Globus pallidus (tissue), 1 donor: ENCODE measurements around the gene CEACAM16.
A peak's percentile ranks its signal among the peaks of the same experiment; 100 is the strongest.
"Not testable (repeated sequence)": the region's sequence is repeated elsewhere in the genome, so short reads cannot be mapped to it uniquely, and the experiment has no call there.

Experiments used
- DNase-seq: peaks from one replicate; pipeline ENCODE4 v3.0.0-alpha.2; 2015; ENCODE audit warnings: low spot score

CEACAM16 gene

DNA sequence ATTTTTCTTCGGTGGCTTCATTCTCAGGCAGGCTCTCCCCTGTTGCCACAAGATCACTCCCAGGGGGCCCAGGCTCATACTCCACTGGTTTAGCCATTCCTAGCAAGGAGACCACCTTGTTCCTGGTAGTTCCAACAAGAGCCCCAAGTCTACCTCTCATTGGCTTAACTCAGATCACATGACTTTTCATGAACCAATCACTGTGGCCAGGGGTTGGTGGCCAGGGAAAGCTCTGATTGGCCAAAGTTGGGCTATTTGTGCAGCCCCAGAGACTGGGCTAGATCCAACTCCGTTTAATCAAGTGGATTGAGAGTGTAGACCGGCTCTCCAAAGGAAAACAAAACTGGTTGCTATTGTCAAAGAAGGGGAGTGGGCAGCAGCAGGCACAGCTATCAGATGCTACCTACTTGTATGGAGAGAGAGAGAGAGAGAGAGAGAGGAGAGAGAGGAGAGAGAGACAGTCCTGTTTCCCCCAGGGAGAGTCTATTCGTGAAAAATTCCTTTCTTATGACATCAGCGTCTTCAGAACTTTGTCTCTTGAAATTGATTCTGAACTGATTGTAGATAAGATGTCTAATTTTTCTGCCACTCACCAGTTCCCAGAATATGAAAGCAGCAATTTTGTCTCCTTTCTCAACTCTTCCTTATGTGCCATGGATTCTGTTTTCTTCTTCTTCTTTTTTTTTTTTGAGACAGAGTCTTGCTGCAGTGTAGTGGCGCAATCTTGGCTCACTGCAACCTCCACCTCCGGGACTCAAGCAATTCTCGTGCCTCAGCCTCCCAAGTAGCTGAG lies 21.7 kb upstream of the CEACAM16 start:
- DNase-seq = no peak

DNA sequence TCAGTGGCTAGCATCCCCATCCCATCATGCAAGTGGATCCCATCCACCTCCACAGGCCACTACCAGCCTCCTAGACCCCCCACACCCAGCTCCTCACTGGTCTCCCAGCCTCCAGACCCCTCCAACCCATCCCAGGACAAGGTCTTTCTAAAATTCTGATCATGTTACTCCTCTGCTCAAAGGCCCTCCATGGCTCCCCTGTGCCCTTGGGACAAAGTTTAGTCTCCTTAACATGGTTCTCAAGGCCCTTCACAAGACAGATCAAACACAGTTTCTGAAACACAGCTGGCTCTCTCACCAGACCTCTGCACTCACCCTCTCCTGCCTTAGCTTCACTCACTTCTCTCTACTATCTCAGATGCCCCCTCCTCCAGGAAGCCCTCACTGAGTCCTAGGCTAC lies 18.4 kb upstream of the CEACAM16 start:
- no peak for DNase-seq

DNA sequence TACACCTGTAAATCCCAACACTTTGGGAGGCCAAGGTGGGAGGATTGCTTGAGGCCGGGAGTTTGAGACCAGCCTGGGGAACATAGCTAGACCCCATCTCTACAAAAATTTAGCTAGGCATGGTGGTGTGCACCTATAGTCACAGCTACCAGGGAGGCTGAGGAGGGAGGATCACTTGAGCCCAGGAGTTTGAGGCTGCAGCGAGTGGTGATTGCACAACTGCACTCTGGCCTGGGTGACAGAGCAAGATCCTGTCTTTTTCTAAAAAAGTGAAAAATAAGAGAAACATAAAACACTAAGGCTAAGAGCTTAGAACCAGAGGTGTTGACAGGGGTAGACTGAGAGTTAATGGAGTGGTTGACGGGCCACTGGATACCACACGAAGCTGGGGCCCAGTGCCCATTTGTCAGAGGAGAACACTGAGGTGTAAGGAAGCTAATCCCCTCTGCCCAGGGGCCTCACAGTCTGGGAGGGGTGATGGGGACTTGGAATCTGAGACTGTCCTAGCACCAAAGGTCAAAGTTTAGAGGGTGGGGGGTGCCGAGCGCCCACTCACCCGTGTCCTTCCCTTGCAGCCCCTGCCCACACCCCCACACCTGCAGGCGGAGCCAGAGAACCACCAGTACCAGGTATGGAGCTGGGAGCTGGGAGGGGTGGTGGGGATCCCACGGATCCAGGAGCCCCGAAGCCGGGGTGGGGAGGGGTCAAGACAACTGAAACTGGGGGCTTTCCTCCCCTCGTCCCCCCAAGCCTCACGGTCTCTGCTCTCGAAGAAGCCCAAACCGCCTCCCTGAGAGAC lies 16.8 kb upstream of the CEACAM16 start:
- DNase-seq = no peak

DNA sequence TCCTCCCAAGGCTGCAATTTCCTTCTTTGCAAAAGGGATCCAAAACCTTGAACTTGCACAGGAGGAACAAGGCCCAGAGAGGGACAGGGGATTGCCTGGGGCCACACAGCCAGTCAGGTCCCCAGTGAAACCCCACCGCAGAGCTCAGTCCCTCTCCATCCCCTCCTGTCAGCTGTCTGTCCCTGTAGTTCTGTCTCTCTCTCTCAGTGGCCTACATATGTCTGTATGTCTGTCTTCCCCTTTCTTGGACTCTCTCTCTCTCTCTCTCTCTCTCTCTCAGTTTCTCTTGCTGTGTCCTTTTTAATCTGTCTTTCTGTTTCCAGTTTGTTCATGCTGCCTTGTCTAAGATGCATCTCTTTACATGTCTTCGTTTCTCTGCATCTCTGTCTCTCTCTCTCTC lies 16.1 kb upstream of the CEACAM16 start:
- DNase-seq = no peak

DNA sequence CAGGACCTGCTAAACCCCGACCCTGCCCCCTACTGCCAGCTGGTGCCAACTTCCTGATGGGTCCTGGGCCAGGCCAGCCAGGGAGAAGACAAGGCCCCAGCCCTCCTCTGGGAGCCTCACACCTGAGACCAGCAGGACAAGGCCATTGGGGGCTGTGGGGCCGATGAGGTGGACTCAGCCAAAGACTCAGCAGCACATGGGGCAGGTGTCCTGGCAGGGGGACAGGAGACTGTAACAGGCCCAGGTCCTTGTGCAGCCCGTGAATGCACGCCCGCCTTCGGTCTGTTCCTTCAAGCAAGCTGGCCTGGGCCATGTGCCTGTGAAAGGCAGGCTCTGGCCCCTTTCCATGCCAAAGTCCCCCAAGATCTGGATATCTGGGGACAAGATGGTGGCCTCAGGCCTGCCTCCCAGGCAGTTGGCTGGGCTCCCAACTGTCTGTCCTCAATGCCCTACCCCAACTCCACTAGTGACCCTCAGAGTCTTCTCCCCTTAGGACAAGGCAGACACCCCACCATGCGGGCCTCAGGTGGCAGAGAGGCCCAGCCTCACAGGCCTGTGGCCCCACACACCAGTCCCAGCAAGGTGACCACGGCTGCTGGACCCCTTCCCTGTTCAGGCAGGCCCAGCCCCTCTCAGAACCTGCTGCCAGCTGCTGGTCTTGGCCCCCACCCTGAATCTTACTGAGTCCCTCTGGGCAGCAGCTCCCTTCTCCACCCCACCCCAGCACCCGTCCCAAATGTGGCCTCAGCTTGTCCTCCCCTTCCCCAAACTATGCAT lies 15.3 kb upstream of the CEACAM16 start:
- no peak for DNase-seq

DNA sequence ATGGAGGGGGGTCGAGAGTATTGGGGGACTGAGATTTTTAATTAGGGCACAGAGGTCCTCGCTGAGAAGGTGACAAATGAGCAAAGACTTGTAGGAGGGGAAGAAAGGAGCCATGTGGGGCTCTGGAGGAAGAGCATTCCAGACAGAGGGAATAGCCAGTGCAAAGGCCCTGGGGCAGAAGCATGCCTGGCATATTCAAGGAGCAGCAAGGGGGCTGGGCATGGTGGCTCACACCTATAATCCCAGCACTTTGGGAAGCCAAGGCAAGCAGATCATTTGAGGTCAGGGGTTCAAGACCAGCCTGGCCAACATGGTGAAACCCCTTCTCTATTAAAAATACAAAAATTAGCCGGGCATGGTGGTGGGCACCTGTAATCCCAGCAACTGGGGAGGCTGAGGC lies 14.6 kb upstream of the CEACAM16 start:
- not testable (repeated sequence) for DNase-seq

DNA sequence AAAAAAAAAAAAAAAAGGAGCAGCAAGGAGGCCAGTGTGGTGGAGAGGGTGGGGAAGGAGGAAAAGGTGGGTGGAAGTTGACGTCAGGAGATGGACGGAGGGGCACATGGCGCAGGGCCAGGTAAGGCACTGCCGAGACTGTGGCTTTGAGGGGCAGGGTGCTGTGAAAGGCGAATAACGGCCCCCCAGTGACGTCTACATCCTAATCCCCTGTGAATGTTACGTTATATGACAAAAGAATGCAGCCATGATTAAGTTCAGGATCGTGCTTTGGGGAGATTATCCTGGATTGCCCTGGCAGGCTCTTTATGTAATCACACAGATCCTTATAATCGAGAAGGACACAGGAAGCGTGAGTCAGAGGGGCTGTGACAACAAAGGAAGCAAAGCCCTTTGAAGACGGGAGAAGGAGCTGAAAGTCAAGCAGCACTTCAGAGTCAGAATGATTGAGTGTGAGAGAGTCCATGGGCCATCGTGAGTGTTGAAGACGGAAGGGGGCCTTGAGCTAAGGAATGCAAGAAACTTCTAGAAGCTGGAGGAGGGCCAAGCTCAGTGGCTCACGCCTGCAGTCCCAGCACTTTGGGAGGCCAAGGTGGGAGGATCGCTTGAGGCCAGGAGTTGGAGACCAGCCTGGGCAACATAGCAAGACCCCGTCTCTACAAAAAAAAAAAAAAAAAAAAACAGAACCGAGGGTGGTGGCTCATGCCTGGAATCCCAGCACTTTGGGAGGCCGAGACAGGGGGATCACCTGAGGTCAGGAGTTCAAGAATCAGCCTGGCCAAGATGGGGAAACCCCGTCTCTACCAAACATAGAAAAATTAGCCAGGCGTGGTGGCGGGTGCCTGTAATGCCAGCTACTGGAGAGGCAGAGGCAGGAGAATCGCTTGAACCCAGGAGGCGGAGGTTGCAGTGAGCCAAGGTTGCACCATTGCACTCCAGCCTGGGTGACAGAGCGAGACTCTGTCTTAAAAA lies 13.8 kb upstream of the CEACAM16 start:
- no peak for DNase-seq

DNA sequence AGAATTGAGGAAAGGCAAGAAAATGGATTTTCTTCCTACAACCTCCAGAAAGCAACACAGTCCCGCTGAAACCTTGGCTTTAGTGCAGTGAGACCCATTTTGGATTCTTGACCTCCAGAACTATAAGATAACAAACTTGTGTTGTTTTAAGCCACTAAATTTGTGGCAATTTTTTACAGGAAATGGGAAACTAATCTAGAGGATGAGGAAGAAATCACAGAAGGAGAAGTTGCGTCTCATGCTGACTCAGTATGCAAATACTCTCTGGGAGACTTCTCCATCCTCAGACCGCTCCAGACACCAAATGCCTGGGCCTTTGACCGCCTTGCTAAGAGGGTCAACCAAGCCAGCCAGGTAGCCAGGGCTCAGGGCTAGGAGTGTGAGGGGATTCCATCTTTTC lies 13.1 kb upstream of the CEACAM16 start:
- DNase-seq = peak; percentile 3

DNA sequence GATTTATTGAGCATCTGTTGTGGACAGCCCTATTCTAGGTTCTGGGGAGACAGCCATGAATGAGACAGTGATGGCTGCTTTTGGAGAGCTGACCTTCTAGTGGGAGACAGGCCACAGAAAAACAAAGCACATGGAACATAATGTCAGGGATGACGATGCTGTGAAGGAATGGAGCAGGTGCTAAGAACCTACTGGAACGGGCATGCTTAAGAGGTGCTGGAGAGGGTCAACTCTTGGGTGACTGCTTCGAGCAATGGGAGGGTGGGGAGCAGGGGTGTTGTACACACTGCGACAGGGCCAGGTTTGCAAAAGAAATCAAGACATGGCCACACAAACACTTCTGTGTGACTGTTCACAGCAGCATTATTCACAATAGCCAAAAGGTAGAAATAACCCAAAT lies 12.1 kb upstream of the CEACAM16 start:
- no peak for DNase-seq

DNA sequence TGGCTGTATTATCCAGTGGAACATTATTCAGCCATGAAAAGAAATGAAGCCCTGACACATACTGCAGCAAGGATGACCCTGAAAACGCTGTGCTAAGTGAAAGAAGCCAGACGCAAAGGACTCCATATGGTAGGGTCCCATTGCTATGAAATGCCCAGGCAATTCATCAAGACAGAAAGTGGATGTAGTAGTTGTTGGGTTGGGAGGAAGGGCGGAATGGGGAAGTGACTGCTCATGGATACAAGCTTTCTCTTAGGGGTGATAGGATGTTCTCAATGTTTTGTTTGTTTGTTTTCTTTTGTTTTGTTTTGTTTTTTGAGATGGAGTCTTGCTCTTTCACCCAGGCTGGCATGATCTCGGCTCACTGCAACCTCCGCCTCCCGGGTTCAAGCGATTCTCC lies 11.1 kb upstream of the CEACAM16 start:
- DNase-seq = no peak

DNA sequence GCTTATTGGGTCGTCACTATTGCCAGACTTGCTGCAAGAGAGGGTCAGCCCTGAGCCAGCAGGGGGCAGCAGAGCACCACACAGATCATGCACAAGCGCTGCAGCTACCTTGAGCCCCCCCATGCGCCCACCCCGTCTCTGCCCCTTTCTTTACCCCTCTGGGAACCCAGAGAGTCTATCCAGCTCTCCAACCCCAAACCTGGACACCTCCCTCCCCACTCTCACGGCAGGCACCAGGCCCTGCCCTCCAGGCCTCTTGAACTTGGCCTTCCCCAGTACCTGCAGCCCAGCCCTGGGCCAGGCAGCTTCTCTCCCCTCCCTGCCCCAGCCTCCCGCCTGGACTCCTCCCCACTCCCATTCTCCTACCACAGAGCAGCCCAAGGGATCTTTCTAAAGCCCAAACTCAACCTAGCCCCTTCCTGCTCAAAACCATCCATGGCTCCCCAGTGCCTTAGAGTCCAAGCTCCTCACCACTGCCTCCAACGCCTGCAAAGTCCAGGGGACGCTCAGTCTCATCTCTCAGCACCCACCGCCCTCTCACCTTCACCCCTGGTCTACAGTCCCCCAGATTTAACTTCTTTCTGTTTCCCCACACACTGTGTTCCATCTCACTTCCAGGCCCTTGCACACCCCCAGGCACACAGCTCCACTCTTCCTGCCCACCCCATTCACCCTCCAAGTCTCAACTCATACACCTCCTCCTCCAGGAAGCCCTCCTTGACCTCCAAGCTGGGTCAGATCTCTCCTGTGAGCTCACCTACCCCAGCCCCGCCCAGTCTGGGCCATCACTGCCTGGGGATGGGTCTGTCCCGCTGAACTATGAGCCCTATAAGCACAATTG lies 9.4 kb upstream of the CEACAM16 start:
- DNase-seq = peak; percentile 31

DNA sequence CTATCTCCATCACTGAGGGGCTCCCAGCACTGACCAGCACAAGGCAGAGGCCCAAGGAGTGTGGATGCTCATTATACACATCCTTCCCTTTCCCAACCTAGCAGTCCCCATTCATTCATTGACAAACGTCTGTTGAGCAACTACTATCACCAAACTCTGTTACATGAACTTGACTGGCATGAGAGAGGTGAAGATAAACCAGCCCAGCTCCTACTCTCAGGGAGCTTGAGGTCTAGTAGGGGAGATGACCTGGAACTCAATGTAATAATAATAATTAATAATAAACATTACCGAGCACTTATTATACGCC lies 8.9 kb upstream of the CEACAM16 start:
- DNase-seq = no peak

DNA sequence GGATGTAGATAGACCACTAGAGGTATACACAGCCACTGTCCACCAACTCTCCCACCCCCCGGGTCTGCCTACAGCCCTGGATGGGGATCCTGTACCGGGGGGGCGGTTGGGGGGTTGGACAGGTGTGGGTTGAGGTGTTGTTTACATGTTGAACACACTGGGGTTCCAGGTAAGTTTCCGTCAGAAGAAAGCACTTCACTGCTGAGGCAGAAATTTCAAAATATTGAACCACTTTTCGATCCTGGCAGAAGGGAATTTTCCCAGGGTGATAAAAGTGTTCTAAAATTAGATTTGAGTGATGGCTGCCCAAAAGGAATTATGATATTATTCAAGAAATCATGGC lies 6.6 kb upstream of the CEACAM16 start:
- DNase-seq = no peak

DNA sequence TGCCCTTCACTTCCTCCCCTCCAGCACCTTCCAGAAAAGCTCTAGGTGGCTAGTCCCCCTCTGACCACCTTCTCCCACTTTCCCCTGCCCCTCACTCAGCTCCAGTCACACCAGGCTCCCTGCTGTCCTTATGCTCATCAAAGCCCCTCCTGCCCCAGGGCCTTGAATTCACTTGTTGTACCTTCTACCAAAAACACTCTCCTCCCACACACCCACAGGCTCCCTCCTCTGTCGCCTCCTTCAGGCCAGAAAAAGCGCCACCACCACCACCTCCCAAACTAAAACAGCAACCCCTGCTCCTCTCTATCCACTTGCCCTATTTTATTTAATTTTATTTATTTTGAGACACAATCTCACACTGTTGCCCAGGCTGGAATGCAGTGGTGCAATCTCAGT lies 4.8 kb upstream of the CEACAM16 start:
- no peak for DNase-seq

DNA sequence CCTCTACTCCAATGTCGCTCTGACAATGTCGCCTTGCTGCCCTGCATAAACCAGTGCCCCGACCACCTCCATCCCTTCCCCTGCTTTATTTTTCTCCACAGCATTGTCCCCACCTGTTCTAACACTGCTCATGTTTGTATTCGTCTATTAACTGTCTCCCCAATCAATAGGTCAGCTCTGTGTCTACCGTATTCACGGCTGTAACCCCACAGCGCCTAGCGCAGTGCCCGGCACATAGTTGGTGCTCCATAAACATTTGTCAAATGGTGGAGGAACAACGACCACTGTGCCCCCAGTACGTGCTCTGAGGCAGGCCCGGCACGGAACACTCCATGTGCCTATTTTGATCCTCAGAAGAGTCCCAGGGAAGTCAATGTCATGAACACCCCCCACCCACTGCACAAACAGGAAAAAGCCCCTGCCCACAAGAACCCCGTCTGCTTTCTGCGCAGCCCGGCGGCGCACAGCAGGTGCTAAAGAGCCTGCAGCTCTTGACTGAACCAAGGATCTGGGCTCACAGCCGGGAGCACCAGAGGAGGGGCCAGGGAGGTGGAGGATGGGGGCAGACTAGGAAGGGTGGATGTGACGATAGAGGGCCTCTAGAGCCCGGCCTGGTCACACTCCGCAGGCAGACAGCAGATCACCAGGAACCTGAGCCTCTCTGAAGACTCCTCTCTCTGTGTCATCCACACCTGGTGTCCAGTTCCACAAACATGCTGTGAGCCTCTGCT lies 1.8 kb upstream of the CEACAM16 start:
- no peak for DNase-seq

DNA sequence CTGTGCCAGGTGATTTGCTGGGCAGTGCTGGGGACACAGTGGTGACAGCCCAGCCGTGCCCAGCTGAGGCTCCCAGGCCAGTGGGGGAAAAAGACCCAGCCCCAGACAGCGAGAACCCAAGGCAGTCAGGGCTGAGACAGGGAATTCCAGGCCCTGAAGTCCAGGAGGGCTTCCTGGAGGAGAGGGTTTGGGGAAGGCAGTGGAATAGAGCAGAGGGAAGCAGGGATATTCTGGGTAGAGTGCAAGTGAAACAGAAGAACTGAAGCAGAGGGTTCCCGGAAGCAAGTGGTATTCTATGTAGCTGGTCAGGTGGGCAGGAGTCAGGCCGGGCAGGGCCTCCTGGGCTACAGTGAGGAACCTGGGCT lies 1.3 kb upstream of the CEACAM16 start:
- no peak for DNase-seq

DNA sequence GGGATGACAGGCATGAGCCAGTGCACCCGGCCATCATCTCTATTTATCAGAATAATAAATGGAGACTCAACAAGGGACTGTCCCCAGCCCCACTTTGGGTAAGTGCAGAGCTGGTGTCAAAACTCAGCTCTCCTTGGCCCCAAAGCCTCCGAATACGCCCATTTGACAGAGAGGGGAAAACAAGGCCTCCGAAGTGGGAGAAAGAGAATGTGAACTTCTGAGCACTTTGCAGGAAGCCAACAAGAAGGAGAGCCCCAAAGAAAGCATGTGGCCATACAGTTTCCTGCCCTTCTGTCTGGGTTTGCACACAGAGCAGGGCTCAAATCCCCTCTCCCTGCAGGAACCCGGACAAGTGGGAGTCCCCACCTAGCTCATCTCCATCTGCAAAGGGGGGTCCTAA lies 1.6 kb downstream of the CEACAM16 start:
- DNase-seq = no peak

DNA sequence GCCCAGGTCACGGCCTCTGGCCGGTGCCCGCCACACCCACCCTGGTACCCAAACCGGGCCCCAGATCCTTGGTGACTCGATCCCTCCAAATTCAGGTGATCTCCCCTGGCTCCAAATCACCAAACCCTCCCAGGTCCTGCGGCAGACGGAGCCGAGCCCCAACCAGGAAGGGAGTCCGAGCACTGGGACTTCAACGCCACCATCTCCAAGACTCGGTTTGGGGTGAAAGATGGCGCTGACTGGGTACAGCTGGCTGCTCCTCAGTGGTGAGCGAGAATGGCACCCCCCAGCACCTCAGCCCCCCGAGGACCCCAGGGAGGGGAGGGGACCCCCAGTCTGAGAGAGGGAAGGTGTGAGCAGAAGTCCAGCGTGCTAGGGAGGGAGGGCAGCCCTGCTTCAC lies 2.3 kb downstream of the CEACAM16 start:
- DNase-seq = no peak

DNA sequence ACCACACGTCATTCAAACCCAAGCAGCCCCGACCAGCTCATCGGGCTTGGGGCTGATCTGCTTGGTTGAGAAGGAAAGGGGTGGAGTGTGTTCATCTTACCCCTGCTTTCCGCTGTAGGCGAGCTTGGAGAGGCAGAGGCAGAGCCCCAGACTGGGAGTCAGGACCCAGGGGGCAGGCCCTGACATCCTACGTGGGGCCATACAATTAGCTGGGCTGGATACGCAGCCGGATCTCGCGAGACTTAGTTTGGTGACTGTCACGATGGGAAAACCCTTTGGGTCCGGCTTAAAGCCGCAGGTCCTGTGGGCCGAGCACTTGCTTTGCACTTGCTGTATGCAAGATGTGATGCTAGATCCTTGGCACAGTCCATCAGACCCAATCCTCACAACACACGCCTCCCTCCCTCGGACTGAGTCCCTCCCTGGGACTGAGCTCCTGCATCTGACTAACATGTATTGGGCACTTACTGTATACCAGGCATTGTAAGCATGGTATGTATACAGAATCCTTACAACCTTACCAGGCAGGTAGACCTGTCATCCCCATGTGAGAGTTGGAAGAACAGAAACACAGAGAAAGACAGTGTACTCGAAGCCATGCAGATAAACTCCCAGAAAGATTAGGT lies 3.7 kb downstream of the CEACAM16 start:
- no peak for DNase-seq
